ENCODE results near the gene PRDM8.

PRDM8 gene

DNA sequence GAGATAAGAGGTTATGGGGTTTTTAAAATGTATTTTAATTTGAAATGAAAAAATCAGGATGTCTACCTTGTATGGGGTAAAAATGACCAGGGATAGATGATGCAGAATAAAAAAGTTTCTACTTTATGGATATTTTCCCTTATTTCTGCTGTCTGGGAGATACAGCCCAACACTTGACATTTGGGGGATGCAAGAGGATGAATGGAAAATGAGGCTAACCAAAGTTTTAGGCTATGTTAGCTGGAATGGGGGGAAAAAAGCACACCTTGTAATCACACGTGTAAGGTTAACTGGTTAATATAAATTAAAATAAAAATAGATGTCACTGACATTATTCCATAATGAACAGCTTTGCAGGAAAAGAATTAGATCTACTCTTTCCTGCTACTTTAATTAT lies 1.1 kb downstream of the PRDM8 start:
- DNase-seq (ENCODE audit: extremely low spot score, insufficient read length, low read depth) (no peak), FAIRE-seq (no peak)

DNA sequence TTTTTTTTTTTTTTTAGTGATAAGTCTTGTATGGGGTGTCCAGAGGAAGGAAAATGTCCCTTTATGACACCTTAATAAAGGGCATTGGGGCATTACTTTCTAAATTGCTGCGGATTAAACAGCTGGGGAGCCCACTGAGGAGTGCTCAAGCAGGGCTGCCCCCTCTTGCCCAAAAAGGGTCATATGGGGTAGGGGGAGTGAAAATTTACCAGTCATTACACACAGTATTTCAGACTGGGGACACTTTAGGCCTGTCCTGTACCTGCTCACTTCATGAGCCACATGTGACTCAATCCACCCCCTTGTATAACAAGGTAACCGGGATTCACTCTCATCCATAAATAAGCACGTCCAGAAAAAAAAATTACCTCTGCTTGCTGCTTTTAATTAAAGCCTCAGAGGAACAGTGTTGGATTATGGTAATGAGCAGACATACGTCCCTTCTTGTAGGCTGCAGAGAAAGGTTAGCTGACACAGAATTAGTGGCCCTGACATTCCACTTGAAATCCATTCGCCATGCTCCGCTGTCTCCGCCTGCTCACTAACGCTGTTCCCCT lies 1.8 kb downstream of the PRDM8 start:
- FAIRE-seq (no peak), DNase-seq (ENCODE audit: extremely low spot score, insufficient read length, low read depth) (no peak)

DNA sequence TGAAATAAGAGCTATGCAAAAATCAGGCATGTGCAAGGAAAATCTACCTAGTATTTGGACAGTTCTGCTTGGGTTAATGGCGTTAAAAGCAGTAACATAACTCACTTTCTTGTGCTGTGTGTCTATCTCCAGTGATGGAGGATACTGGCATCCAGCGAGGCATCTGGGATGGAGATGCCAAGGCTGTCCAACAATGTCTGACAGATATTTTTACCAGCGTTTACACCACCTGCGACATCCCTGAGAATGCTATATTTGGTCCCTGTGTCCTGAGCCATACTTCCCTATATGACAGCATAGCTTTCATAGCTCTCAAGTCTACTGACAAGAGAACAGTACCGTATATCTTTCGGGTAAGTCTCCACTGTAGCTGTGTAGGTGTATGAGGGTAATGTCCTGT lies 2.6 kb downstream of the PRDM8 start:
- FAIRE-seq = no peak
- DNase-seq (ENCODE audit: extremely low spot score, insufficient read length, low read depth) = no peak

DNA sequence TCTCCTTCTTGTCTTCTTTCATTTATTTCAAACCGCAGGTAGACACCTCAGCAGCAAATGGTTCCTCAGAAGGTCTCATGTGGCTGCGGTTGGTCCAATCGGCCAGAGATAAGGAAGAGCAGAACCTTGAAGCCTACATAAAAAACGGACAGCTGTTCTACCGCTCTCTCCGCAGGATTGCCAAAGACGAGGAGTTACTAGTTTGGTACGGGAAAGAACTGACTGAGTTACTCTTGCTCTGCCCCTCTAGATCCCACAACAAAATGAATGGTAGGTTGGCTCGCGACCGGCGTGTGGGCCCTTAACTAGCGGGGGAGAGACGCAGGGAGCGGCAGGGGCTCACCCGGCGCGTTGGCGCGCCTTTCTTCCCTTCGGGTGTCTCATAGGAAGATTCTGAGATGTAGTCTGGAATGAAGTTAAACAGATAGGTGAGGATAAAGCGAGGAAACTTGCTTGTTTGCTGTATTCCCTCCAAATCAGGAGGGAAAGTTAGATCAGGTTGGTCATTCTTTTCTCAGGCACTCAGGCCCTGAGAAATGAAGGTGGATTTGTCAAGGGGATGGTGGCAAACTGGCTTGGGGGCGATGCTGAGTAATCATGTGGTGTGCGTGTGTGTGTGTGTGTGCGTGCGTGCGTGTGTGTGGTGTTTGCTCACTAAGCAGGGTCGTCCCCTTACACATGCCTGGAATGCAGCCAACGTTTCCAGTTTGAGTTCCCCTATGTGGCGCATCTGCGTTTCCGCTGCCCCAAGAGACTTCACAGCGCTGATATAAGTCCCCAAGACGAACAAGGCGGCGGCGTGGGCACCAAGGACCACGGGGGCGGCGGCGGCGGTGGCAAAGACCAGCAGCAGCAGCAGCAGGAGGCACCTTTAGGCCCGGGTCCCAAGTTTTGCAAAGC lies 4.2 kb downstream of the PRDM8 start:
- no peak for DNase-seq (ENCODE audit: extremely low spot score, insufficient read length, low read depth)
- peak; percentile 39 for FAIRE-seq

DNA sequence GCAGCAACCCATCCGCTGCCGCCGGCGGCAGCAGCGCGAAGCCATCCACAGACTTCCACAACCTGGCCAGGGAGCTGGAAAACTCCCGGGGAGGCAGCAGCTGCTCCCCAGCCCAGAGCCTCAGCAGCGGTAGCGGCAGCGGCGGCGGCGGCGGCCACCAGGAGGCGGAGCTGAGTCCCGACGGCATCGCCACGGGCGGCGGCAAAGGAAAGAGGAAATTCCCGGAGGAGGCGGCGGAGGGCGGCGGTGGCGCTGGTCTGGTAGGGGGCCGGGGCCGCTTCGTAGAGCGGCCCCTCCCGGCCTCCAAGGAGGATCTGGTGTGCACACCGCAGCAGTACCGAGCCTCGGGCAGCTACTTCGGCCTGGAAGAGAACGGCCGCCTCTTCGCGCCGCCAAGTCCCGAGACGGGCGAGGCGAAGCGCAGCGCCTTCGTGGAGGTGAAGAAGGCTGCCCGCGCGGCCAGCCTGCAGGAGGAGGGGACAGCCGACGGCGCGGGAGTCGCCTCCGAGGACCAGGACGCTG lies 4.9 kb downstream of the PRDM8 start:
- peak; percentile 48 for DNase-seq (ENCODE audit: extremely low spot score, insufficient read length, low read depth)
- no peak for FAIRE-seq

DNA sequence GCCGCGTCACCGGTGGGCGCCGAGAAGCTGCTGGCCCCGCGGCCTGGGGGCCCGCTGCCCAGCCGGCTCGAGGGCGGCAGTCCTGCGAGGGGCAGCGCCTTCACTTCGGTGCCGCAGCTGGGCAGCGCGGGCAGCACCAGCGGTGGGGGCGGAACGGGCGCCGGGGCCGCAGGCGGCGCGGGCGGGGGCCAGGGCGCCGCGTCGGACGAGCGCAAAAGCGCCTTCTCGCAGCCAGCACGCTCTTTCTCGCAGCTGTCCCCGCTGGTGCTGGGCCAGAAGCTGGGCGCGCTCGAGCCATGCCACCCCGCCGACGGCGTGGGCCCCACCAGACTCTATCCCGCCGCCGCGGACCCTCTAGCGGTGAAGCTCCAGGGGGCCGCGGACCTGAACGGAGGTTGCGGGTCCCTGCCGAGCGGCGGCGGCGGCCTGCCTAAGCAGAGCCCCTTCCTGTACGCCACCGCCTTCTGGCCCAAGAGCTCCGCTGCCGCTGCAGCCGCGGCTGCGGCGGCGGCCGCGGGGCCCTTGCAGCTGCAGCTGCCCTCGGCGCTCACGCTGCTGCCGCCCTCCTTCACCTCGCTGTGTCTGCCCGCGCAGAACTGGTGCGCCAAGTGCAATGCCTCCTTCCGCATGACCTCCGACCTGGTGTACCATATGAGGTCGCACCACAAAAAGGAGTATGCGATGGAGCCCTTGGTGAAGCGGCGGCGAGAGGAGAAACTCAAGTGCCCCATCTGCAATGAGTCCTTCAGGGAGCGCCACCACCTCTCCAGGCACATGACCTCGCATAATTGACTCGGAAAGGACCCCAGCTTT lies 5.6 kb downstream of the PRDM8 start:
- FAIRE-seq (peak; percentile 60), DNase-seq (ENCODE audit: extremely low spot score, insufficient read length, low read depth) (no peak)

DNA sequence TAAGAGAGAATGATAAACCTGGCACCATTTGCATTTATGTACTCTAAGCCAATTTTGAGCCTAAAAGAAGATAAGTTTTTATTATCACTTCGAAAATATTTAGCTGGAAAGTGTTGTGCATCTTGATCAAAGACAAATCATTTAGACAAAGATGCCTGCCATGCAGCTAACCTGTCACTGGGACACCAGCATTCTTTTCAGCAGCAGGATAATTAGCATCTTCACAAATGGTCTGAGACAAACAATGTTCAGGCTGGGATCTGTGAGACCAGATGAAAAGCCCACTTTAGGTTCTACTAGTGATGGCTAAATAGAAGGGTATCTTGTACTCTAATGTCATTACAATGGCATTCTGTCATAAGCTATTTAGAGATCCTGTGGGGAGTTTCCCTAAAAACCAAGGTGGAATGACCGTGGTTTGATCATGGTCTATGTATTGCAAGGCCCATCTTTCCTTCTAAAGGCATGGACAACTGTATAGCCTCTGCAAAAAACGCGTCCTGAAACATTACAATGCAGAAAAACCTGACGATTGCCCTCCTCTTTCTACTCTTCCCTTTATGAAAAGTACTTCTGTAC lies 7.2 kb downstream of the PRDM8 start:
- FAIRE-seq (no peak), DNase-seq (ENCODE audit: extremely low spot score, insufficient read length, low read depth) (no peak)

DNA sequence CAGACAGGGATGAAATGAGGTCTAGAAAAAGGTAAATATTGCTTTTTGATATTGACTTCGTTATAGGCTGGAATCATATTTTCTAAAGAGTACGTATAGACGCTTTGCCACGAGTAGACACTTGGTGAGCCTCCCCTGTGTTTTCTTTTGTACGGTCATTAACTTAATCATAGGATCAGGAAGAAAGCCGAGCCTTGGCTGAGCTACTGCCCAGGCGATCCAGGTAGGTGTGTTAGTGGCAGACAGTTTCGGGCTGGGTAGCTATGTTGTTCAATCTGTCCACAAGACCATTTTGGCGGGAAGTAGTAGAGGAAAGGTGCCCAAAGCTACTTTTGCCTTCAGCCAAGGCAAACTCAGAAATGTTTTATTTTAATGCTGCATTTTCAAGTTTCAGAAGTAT lies 8.8 kb downstream of the PRDM8 start:
- FAIRE-seq (no peak), DNase-seq (ENCODE audit: extremely low spot score, insufficient read length, low read depth) (no peak)

DNA sequence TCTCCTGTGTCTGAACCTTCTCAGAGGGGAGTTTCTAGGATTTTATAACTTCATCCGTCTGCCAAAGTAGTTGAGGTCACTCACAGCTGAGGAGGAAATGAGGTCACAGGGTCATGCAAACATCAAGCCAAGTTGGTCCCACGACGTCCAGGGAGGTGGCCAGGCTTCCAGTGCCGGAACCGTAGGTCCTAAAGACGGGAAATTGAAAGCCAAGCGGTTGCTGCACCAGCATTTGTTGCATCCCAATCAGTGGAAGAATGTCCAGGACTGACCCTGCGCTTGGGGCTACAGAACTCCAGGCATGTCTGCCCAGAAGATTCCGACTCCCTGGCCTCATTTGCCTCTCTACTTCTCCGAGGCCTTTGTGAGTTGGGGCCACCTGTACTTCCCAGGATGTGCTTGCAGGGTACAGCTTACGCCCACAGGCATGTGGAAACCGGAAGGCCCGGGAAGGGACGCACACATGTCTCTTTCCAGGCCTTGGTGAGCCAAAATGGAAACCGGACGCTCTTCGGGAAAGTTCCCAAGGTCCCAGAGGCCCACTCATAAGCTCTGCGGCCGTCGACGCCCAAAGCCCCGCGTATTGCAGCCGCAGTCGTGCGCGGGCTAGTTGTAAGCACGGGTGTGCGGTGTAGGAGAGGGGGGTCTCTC lies 9.3 kb downstream of the PRDM8 start:
- FAIRE-seq = no peak
- no peak for DNase-seq (ENCODE audit: extremely low spot score, insufficient read length, low read depth)

DNA sequence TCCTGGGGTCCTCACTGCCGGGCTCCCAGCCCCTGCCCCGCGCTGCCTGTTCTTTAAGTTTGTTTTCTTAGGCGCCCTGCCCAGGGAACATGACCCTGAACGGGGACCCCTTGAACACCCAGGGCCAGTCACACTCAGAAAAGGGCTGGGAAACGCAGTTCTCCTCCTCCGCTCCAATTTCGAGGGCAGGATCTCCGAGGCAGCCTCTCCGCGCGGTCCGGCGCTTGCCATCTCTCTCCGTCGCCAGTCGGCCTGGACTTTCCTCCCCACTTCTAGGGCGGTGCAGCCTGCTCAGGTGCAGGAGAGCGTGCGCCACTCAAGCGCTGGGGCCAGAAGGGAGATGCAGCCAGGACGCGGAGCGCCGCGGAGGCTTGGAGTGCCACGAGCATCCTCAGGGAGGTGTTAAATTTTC lies 9.9 kb downstream of the PRDM8 start:
- FAIRE-seq (no peak), DNase-seq (ENCODE audit: extremely low spot score, insufficient read length, low read depth) (no peak)

DNA sequence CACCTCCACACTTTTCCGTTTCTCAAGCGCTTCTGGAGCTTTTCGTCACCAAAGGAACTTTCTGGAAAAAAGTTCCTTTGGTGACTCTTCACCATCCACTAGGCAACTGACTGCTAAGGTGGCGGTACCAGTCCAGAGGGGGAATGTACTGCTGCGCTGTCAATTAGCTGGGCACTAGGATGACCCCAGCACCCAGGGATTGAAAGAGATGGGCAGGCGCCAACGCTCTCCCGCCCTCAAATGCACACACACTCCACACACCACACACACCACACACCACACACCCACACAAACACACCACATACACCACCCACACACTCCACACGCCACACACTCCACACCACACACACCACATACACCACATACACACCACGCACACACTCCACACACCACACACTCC lies 10.4 kb downstream of the PRDM8 start:
- FAIRE-seq (no peak), DNase-seq (ENCODE audit: extremely low spot score, insufficient read length, low read depth) (no peak)

DNA sequence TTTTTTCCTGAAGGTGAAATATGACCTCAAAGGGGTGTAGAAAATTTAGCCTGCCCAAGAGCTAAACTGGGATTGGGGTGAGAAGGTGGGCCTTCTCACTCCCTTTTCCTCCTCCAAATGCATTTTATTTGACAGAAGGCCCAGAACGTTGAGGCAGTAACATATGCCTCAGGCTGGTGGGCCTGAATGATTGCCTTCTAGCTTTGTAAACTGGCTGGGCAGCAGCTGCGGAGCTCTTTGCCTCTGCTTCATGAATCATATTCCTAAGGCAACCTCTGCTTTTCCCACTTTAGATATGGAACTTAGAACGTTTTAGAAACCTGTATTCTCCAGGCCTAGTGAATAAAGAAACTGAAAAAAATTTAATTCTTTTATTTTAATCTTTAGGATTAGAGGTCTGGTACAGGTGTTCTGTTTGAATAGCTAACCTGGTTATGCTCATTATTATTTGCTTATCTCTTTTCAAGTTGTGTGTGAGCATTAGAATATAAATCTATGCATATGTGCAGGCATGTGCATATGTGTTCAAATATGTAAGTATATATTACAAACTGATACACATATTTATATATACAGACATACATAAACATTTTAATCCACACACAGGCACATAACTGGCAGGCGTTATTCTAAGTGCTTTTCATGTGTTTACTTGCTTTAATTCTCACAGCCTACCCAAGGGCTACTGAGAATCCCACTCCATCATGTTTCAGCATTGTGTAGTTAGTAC lies 11.5 kb downstream of the PRDM8 start:
- FAIRE-seq (no peak), DNase-seq (ENCODE audit: extremely low spot score, insufficient read length, low read depth) (no peak)

DNA sequence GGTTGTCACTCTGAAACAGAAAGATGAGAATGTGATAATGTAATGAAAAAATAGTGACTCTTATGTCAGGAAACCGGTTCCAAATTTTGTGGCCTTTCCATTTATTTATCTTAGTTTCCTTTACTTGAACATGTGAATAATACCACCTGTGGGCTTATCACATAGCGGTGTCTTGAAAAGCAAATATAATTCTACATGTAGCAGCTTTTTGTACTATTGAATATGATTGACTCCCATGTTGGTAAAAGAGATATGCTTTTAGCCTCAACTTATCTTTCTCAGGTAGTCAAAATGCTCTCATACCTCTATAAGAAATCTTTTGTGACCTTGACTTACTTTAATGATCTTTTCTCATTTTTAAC lies 12.0 kb downstream of the PRDM8 start:
- FAIRE-seq = no peak

DNA sequence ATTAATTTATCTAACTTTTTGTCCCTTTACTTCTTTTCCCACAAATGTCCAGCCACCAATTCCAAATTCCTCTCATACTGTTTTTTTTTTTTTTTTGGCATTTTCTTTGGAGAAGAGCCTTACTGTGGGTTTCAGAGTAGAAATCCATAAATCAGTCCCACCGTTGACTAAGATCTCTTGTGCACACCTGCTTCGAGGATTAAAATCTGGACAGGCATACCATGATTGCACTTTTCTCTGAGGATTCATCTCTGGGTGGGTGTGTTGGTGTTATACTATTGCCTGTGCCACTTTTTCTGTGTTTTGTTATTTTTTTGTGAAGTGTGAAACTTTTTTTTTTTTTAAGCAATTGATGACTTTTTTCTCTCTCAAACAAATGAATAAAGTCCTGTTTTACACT lies 13.2 kb downstream of the PRDM8 start:
- FAIRE-seq (no peak), DNase-seq (ENCODE audit: extremely low spot score, insufficient read length, low read depth) (no peak)

More for the DNA sequence above, 12.0 kb downstream of the PRDM8 start:
- DNase-seq (ENCODE audit: extremely low spot score, insufficient read length, low read depth) = no peak

DNA sequence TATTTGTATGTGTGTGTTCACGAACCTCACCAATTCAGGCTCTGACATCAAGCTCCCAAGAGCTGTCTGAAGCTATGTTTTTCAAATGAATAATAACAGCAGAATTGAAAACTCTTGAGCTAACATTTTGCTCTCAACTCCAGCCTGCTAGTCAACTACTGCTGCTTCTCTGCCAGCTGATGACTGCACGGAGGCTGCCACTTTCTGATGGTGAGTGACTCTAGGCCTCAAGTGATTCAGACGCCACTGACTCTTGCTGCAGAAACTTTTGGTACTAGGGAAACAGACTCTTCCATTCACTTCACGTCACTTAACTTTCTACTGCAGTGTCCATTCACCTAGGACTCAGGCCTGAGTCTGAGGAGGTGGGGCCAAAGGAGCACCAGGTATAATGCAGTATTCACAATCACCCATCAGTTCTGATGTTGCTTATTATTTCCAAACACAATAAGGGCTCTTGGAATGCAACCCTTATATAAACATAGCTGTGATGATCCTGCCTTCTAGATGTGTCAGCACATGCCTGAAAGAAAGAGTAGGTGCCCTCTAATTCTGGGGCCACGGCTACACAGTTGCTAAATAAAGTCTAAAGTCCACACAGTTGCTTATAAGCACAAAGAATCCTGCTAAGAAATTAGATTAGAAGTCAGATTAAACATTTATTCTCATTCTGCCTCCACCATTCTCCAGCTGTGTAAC lies 16.0 kb downstream of the PRDM8 start:
- FAIRE-seq (no peak), DNase-seq (ENCODE audit: extremely low spot score, insufficient read length, low read depth) (no peak)

DNA sequence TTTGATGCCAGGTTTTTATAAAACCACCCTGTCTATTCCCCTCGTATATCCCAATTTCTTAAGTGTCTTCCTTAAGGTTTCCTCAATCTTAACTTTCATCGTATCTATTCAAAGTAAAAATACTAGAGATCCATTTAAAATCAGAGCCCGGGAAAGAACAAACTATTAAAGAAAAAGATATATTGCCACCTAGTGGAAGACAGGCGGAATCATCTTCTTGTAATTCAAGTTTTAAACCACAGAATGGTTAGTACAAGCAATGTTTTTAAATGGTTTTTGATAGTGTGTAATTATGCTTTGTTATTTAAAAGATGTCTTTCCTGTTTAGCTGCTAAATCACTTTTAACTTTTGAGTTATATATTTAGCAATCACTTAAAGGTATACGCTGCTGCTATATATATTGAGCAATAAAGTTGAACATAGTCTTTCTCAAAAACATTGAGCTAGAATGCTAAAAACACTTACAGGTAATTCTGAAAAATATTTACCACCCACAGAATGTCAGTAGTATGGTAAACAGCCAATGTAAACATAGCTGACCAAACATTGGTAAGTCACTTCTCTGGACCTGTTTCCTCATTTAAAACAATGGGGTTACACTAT lies 18.2 kb downstream of the PRDM8 start:
- FAIRE-seq (peak; percentile 9), DNase-seq (ENCODE audit: extremely low spot score, insufficient read length, low read depth) (no peak)

DNA sequence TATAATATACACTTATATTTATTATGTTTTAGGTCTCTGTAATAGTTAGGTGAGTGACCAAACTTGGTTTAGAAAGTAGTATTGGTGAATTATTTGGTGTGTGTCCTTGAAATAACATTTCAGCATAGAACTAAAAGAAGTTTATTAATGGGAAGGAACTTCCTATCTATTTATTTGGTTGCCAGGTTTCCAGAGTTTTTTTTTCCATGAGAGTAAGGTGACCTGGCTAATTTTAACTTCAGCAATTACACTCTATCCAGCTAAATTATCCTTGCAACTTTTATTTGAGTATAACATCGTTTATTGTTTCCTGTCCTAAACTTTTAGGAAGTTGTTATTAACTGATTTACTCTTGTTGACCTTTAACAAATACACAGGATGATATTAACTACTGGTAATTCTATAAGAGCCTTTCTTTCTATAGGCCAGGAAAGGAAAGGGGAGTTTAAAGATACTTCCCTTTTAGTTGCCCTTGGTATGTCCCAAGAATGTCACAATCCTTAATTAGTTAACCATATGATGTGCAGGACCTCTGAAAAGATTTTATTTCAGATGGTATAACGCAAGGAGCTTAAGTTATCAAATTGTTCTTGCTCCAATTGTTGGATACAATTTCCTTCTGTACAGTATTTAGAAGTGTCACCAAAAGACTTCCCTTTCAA lies 18.9 kb downstream of the PRDM8 start:
- no peak for DNase-seq (ENCODE audit: extremely low spot score, insufficient read length, low read depth)
- FAIRE-seq = no peak

All from GM18507 (cell line).